ENCODE data around the gene SLC12A3. TPM values are rescaled to one million over a fixed set of nuclear protein-coding genes. Genes with fewer than 3 reads are reported as not detected.

The SLC12A3 gene
- total RNA-seq, 4 donors from 2014 or later = not detected

DNA sequence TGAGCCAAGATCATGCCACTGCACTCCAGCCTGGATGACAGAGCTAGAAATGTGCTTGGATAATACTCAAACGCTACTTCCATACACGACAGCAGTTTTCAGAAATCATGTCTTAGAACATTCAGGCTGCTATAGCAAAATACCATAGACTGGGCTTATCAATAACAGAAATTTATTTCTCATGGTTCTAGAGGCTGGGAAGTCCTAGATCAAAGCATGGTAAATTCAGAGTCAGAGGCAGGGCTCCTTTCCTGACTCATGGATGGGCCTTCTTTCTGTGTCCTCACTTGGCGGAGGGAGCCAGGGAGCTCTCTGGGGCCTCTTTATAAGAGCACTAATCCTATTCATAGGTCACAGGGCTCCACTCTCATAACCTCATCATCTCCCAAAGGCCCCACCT lies 42.4 kb downstream of the SLC12A3 start:
- Histone ChIP-seq H3K27ac (no peak overlapping the region), H3K4me3 (no peak overlapping the region), H3K36me3 (no peaks in the 10 kb centered on the region), H3K4me1 (peaks cover 0 to 18% (median 9%) of the 10 kb centered on the region in 4 donors), H3K9me3 (no peaks in the 10 kb centered on the region), H3K27me3 (no peaks in the 10 kb centered on the region)
- no peak for DNase-seq
- TF ChIP-seq, protein P1, sequence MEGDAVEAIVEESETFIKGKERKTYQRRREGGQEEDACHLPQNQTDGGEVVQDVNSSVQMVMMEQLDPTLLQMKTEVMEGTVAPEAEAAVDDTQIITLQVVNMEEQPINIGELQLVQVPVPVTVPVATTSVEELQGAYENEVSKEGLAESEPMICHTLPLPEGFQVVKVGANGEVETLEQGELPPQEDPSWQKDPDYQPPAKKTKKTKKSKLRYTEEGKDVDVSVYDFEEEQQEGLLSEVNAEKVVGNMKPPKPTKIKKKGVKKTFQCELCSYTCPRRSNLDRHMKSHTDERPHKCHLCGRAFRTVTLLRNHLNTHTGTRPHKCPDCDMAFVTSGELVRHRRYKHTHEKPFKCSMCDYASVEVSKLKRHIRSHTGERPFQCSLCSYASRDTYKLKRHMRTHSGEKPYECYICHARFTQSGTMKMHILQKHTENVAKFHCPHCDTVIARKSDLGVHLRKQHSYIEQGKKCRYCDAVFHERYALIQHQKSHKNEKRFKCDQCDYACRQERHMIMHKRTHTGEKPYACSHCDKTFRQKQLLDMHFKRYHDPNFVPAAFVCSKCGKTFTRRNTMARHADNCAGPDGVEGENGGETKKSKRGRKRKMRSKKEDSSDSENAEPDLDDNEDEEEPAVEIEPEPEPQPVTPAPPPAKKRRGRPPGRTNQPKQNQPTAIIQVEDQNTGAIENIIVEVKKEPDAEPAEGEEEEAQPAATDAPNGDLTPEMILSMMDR (IDR thresholded peaks at IDR 0.05) = no peak
- TF ChIP-seq POLR2A (IDR thresholded peaks at IDR 0.05) = no peak

- no peak overlapping the region for H3K4me3 ChIP-seq
- H3K36me3 ChIP-seq = no peaks in the 10 kb centered on the region
- no peaks in the 10 kb centered on the region for H3K27me3 ChIP-seq
- no peak for DNase-seq
- no peak overlapping the region for H3K27ac ChIP-seq
- peaks cover 0 to 28% (median 15%) of the 10 kb centered on the region in 4 donors for H3K4me1 ChIP-seq
- H3K9me3 ChIP-seq = no peaks in the 10 kb centered on the region
- TF ChIP-seq, protein P1 (IDR thresholded peaks at IDR 0.05) = no peak
- no peak for TF ChIP-seq POLR2A (IDR thresholded peaks at IDR 0.05)
These were observed 44.5 kb downstream of the SLC12A3 start for GRCh38 chr16:56909527-56909979.

DNA sequence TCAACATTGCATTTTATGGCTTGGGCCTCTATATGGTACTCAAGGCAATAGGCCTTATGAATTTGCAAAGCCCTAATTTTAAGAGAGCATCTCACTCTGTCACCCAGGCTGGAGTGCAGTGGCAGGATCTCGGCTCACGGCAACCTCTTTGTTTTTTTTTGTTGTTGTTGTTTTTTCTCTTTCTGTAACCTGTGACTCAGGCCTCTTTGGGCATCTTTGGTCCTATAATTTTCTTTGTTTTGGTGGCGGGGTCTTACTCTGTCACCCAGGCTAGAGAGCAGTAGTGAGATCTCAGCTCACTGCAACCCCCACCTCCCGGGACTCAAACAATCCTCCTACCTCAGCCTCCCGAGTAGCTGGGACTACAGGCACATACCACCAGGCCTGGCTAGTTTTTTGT lies 45.1 kb downstream of the SLC12A3 start:
- no peak overlapping the region for H3K4me3 ChIP-seq
- no peak for TF ChIP-seq POLR2A (IDR thresholded peaks at IDR 0.05)
- TF ChIP-seq, protein P1 (IDR thresholded peaks at IDR 0.05) = no peak
- H3K27ac ChIP-seq = peak overlapping the region in 3 of 4 donors; percentile 33 to 83 (median 71)
- no peaks in the 10 kb centered on the region for H3K9me3 ChIP-seq
- H3K27me3 ChIP-seq = no peaks in the 10 kb centered on the region
- no peaks in the 10 kb centered on the region for H3K36me3 ChIP-seq
- H3K4me1 ChIP-seq = peaks cover 0 to 28% (median 15%) of the 10 kb centered on the region in 4 donors
- DNase-seq = no peak

DNA sequence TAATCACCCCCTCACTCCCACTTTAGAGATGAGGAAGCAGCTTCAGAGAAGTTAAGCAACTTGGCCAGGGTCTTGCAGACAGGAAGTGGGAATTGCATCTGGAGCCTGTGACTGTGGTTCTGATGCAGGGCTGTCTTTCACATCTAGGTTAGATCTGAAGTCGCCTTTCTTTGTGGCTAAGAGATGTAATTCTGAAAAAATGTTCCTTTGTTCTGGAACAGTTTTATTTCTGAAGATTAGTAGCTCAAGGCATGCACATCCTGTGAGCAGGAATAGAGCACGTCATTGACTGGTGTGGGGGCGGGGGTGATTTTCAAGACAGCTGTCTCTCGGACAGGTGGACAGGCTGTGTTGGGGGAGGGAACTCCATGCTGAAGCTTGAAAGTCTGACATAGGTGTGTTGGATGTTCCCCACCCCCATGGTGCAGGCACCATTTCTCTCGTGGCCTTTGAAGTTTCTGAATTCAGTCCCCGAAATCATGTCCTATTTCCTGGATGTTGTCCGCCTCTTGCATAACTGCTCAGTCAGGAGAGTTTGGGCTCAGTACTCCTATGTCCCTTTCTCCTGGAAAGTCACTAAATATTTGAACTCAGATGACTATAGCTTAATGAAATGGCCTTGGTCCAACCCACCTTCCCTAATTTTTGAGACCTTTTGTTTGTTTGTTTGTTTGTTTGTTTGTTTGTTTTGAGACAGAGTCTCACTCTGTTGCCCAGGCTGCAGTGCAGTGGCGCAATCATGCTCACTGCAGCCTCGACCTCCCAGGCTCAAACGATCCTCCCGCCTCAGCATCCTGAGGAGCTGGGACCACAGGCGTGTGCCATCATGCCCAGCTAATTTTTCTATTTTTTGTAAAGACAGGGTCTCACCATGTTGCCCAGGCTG lies 45.9 kb downstream of the SLC12A3 start:
- peak overlapping the region; percentile 66 to 83 (median 72) for H3K27ac ChIP-seq
- no peaks in the 10 kb centered on the region for H3K27me3 ChIP-seq
- peaks cover 0 to 29% (median 17%) of the 10 kb centered on the region in 4 donors for H3K4me1 ChIP-seq
- TF ChIP-seq, protein P1 (IDR thresholded peaks at IDR 0.05) = no peak
- TF ChIP-seq POLR2A (IDR thresholded peaks at IDR 0.05) = no peak
- H3K36me3 ChIP-seq = no peaks in the 10 kb centered on the region
- peak in 1 of 3 donors; percentile 69 for DNase-seq
- no peak overlapping the region for H3K4me3 ChIP-seq
- H3K9me3 ChIP-seq = no peaks in the 10 kb centered on the region

DNA sequence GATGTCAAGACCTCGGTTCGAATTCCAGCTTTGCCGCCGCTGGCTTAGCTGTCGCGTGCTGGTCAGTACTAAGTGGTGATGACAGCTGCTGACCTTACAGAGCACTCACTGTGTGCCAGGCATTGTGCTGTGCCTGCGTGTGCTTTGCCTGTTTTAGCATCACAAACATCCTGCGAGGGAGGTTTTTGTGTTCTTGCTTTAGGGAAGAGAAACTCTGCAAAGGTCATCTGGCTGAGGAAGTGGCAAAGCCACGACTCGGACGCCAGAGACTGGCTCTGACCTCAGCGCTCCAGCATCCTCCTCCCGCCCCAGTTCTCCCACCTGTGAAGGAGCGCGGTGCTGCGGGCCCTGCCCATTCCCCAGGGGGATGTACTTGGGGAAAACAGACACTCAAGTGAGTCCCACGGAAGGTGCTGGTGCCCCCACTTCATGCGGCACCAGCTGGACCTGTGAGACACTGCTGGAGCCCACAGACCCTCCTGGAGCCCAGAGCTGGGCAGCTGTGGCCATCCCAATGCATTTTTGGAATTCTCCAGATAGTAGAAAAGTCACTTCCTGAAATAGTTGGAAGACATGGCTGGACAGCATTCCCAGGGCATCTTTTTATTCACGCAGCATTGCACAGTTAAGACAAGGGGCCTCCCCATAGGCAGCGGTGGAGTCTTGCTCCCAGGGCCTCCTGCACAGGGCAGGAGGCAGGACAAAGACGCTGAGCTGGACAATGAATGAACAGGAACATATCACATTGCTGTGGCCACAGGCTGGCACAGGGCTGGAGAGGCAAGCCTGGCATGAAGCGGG lies 47.0 kb downstream of the SLC12A3 start:
- H3K4me1 ChIP-seq = peaks cover 0 to 39% (median 25%) of the 10 kb centered on the region in 4 donors
- H3K9me3 ChIP-seq = no peaks in the 10 kb centered on the region
- no peak overlapping the region for H3K4me3 ChIP-seq
- no peaks in the 10 kb centered on the region for H3K36me3 ChIP-seq
- H3K27me3 ChIP-seq = no peaks in the 10 kb centered on the region
- peak in 2 of 3 donors; percentile 84 to 91 for DNase-seq
- peak overlapping the region; percentile 66 to 83 (median 72) for H3K27ac ChIP-seq
- TF ChIP-seq, protein P1 (IDR thresholded peaks at IDR 0.05) = no peak
- TF ChIP-seq POLR2A (IDR thresholded peaks at IDR 0.05) = no peak
